HepG2 (cell line): ENCODE measurements around the gene MFAP4. TPM values are rescaled to one million over a fixed set of nuclear protein-coding genes. Genes with fewer than 3 reads are reported as not detected.

Experiments
- CEBPG ChIP-seq: IDR thresholded peaks from 2 replicates; pipeline ENCODE4 v1.6.1; 2016
- EZH2 ChIP-seq: conservative IDR thresholded peaks from 2 replicates; pipeline ENCODE4 v1.6.1; 2012; ENCODE audit warnings: mild to moderate bottlenecking, low read depth, low read length, moderate library complexity
- GFI1 ChIP-seq: sonication (generic); formaldehyde crosslinking; IDR thresholded peaks from 2 replicates; pipeline ENCODE4 v1.5.0; 2020; ENCODE audit warnings: missing genetic modification reagents, mild to moderate bottlenecking, borderline replicate concordance
- HOXA7 ChIP-seq: sonication (generic); formaldehyde crosslinking; IDR thresholded peaks from 2 replicates; pipeline ENCODE4 v1.8.1; 2022; ENCODE audit warnings: mild to moderate bottlenecking, missing genetic modification reagents, moderate library complexity
- MIER2 ChIP-seq: IDR thresholded peaks from 2 replicates; pipeline ENCODE4 v1.6.1; 2016; ENCODE audit warnings: missing biosample characterization, missing genetic modification reagents
- MYC ChIP-seq: sonication (generic); formaldehyde crosslinking; IDR thresholded peaks from 2 replicates; pipeline ENCODE4 v1.9.0; 2021; ENCODE audit warnings: missing genetic modification reagents, borderline replicate concordance
- ZNF121 ChIP-seq: sonication (generic); formaldehyde crosslinking; IDR thresholded peaks from 2 replicates; pipeline ENCODE4 v1.5.0; 2020; ENCODE audit warnings: mild to moderate bottlenecking, missing genetic modification reagents
- ZNF138 ChIP-seq: sonication (generic); formaldehyde crosslinking; IDR thresholded peaks from 2 replicates; pipeline ENCODE4 v1.5.0; 2020; ENCODE audit warnings: mild to moderate bottlenecking, low read depth, missing genetic modification reagents
- ZNF451 ChIP-seq: sonication (generic); formaldehyde crosslinking; IDR thresholded peaks from 2 replicates; pipeline ENCODE4 v1.5.0; 2020; ENCODE audit warnings: mild to moderate bottlenecking, missing genetic modification reagents
- ZNF510 ChIP-seq: sonication (generic); formaldehyde crosslinking; IDR thresholded peaks from 2 replicates; pipeline ENCODE4 v1.4.0; 2020; ENCODE audit warnings: low read depth, mild to moderate bottlenecking, missing genetic modification reagents
- ZNF556 ChIP-seq: sonication (generic); formaldehyde crosslinking; IDR thresholded peaks from 2 replicates; pipeline ENCODE4 v1.4.0; 2020; ENCODE audit warnings: mild to moderate bottlenecking, missing genetic modification reagents, borderline replicate concordance
- ZNF652 ChIP-seq: IDR thresholded peaks from 2 replicates; pipeline ENCODE4 v1.6.1; 2016; ENCODE audit warnings: low read depth, borderline replicate concordance
- ZNF672 ChIP-seq: sonication (generic); formaldehyde crosslinking; IDR thresholded peaks from 2 replicates; pipeline ENCODE4 v1.8.1; 2022; ENCODE audit warnings: missing genetic modification reagents
- ZNF724P ChIP-seq: sonication (generic); formaldehyde crosslinking; IDR thresholded peaks from 2 replicates; pipeline ENCODE4 v1.8.0; 2022; ENCODE audit warnings: missing genetic modification reagents, borderline replicate concordance
- polyA plus RNA-seq, 8 experiments: library from polyadenylated mRNA; depleted of rRNA in 3 of 8; stranded (reverse) in 7 of 8; unstranded in 1 of 8; fragments of >200 nt; fragmentation: Illumina TruSeq in 4 of 8; extraction: Trizol in 4 of 8; gene quantifications; 2 replicates each; pipeline versions ENCODE4 v1.2.1 to v1.2.3, GENCODE V29; 2011 to 2016; ENCODE audit warnings: low read depth in 4 of 8, missing spikeins in 1 of 8, mixed read lengths in 1 of 8; ENCODE audit not compliant: insufficient read depth in 1 of 8
- total RNA-seq, 5 experiments: library from RNA; depleted of rRNA; stranded (reverse); fragments of >200 nt; fragmentation: Illumina TruSeq; extraction: Trizol; gene quantifications; 2 replicates each; pipeline ENCODE4 v1.2.3, GENCODE V29; 2016; ENCODE audit warnings: low read depth in 1 of 5
- TF ChIP-seq, protein P1 (sequence below), 2 experiments: sonication (generic) in 1 of 2; formaldehyde crosslinking in 1 of 2; IDR thresholded peaks; 2 replicates each; pipeline versions ENCODE4 v1.6.1 to v1.9.0; 2014 to 2022; ENCODE audit warnings: antibody characterized with exemption in 1 of 2, borderline replicate concordance in 1 of 2, inconsistent platforms in 1 of 2, low read depth in 1 of 2, missing genetic modification reagents in 1 of 2
- TF ChIP-seq, protein P2 (sequence below): sonication (generic); formaldehyde crosslinking; IDR thresholded peaks from 2 replicates; pipeline ENCODE4 v1.8.0; 2022; ENCODE audit warnings: mild to moderate bottlenecking, missing genetic modification reagents, borderline replicate concordance
- TF ChIP-seq, protein P3 (sequence below): sonication (generic); formaldehyde crosslinking; IDR thresholded peaks from 2 replicates; pipeline ENCODE4 v1.4.0; 2020; ENCODE audit warnings: missing genetic modification reagents
- TF ChIP-seq, protein P4 (sequence below): sonication (generic); formaldehyde crosslinking; IDR thresholded peaks from 2 replicates; pipeline ENCODE4 v1.4.0; 2020; ENCODE audit warnings: missing genetic modification reagents, borderline replicate concordance

MFAP4 gene
- total and polyA plus RNA-seq, 2 of the 13 experiments (the other 11 are each of a cell fraction or from before 2014, with no cell fraction given) = 0.08 TPM; not detected in 1

DNA sequence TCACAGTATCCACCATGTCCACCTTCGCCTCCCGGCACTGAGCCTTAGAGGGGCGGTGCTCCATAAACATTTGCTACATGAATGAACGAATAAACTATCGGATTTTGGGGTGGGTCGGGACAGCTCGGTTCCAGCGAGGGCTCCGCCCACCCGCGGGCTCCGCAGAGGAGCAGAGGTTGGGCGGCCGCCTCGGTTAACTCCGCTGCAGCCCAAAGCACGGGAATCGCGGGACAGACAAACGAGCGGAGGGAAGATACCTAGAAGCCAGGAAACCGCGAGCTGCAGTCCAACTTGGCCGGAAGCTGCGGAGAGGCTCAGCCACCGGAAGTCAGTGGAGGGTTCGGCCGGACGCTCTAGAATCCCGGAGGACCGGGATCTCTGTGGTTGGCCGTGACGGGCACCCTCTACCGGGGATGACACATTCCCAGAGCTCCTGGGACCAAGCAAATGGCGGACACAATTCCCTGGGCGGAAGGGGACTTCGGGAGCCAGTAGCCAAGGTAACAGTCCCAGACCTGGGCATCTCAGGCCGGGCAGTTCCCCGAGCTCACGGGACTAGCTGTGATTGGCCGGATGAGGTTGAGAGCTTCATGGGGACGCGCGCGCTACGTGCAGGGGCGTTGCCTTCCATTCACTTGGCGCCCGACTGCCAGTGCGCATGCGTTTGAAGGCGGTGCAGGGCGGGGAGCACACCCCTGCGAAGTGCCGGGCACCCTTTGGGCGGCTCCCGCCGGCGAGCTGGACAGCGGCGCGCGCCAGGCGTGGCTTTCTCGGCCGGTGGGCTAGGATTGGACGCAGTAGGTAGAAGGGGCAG lies 9.2 kb downstream of the MFAP4 start (continued):
- no peak for TF ChIP-seq CEBPG (CRISPR knock-in tag)
- peak; percentile 64; the same call in 1 of the 2 replicates for TF ChIP-seq ZNF556 (CRISPR knock-in tag)
- TF ChIP-seq, protein P1, sequence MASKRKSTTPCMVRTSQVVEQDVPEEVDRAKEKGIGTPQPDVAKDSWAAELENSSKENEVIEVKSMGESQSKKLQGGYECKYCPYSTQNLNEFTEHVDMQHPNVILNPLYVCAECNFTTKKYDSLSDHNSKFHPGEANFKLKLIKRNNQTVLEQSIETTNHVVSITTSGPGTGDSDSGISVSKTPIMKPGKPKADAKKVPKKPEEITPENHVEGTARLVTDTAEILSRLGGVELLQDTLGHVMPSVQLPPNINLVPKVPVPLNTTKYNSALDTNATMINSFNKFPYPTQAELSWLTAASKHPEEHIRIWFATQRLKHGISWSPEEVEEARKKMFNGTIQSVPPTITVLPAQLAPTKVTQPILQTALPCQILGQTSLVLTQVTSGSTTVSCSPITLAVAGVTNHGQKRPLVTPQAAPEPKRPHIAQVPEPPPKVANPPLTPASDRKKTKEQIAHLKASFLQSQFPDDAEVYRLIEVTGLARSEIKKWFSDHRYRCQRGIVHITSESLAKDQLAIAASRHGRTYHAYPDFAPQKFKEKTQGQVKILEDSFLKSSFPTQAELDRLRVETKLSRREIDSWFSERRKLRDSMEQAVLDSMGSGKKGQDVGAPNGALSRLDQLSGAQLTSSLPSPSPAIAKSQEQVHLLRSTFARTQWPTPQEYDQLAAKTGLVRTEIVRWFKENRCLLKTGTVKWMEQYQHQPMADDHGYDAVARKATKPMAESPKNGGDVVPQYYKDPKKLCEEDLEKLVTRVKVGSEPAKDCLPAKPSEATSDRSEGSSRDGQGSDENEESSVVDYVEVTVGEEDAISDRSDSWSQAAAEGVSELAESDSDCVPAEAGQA (IDR thresholded peaks at IDR 0.05; ENCODE audit: low read depth) = peak; percentile 52; the same call in 1 of the 2 replicates
- TF ChIP-seq, protein P1 (CRISPR knock-in tag; IDR thresholded peaks at IDR 0.05; ENCODE audit: borderline replicate concordance) = peak; percentile 93
- TF ChIP-seq HOXA7 (CRISPR knock-in tag) = no peak
- no peak for TF ChIP-seq ZNF121 (CRISPR knock-in tag)
- TF ChIP-seq, protein P2, sequence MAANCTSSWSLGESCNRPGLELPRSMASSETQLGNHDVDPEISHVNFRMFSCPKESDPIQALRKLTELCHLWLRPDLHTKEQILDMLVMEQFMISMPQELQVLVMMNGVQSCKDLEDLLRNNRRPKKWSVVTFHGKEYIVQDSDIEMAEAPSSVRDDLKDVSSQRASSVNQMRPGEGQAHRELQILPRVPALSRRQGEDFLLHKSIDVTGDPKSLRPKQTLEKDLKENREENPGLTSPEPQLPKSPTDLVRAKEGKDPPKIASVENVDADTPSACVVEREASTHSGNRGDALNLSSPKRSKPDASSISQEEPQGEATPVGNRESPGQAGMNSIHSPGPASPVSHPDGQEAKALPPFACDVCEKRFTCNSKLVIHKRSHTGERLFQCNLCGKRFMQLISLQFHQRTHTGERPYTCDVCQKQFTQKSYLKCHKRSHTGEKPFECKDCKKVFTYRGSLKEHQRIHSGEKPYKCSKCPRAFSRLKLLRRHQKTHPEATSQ (CRISPR knock-in tag) = no peak
- TF ChIP-seq, protein P3, sequence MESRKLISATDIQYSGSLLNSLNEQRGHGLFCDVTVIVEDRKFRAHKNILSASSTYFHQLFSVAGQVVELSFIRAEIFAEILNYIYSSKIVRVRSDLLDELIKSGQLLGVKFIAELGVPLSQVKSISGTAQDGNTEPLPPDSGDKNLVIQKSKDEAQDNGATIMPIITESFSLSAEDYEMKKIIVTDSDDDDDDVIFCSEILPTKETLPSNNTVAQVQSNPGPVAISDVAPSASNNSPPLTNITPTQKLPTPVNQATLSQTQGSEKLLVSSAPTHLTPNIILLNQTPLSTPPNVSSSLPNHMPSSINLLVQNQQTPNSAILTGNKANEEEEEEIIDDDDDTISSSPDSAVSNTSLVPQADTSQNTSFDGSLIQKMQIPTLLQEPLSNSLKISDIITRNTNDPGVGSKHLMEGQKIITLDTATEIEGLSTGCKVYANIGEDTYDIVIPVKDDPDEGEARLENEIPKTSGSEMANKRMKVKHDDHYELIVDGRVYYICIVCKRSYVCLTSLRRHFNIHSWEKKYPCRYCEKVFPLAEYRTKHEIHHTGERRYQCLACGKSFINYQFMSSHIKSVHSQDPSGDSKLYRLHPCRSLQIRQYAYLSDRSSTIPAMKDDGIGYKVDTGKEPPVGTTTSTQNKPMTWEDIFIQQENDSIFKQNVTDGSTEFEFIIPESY = no peak
- no peak for TF ChIP-seq ZNF724P (CRISPR knock-in tag)
- peak; percentile 54; the same call in 1 of the 2 replicates for TF ChIP-seq MYC (CRISPR knock-in tag)
- no peak for TF ChIP-seq ZNF672 (CRISPR knock-in tag)
- no peak for TF ChIP-seq ZNF138 (CRISPR knock-in tag)
- TF ChIP-seq MIER2 (CRISPR knock-in tag) = peak; percentile 7; the same call in 1 of the 2 replicates
- TF ChIP-seq EZH2 = no peak
- TF ChIP-seq, protein P4, sequence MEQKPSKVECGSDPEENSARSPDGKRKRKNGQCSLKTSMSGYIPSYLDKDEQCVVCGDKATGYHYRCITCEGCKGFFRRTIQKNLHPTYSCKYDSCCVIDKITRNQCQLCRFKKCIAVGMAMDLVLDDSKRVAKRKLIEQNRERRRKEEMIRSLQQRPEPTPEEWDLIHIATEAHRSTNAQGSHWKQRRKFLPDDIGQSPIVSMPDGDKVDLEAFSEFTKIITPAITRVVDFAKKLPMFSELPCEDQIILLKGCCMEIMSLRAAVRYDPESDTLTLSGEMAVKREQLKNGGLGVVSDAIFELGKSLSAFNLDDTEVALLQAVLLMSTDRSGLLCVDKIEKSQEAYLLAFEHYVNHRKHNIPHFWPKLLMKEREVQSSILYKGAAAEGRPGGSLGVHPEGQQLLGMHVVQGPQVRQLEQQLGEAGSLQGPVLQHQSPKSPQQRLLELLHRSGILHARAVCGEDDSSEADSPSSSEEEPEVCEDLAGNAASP = no peak; the same call in 1 of the 2 replicates
- TF ChIP-seq ZNF451 (CRISPR knock-in tag) = peak; percentile 62; the same call in 1 of the 2 replicates
- TF ChIP-seq ZNF652 (CRISPR knock-in tag) = no peak
- TF ChIP-seq GFI1 (CRISPR knock-in tag) = peak; percentile 44; the same call in 1 of the 2 replicates
- TF ChIP-seq ZNF510 = peak; percentile 70; the same call in 1 of the 2 replicates
